Duodenal mucosa (tissue), 2 donors: ENCODE data around the gene GGT7.
"Not testable (repeated sequence)": the region's sequence is repeated elsewhere in the genome, so short reads cannot be mapped to it uniquely, and the experiment has no call there.

Experiments used
- H3K27ac ChIP-seq: one replicate; pipeline ENCODE4 v1.7.0; 2013; ENCODE audit warnings: low read depth, low read length
- H3K27me3 ChIP-seq, 2 donors: one replicate each; pipeline ENCODE4 v1.7.0; 2013; ENCODE audit warnings: low read length in 2 of 2, control low read depth in 1 of 2; ENCODE audit not compliant: insufficient read depth in 2 of 2, control insufficient read depth in 1 of 2
- H3K36me3 ChIP-seq, 2 donors: one replicate each; pipeline ENCODE4 v1.7.0; 2013; ENCODE audit warnings: low read length in 2 of 2, control low read depth in 1 of 2; ENCODE audit not compliant: insufficient read depth in 2 of 2, control insufficient read depth in 1 of 2
- H3K4me1 ChIP-seq, 2 donors: one replicate each; pipeline ENCODE4 v1.7.0; 2013; ENCODE audit warnings: low read length in 2 of 2, control low read depth in 1 of 2; ENCODE audit not compliant: insufficient read depth in 2 of 2, control insufficient read depth in 1 of 2
- H3K4me3 ChIP-seq, 2 donors: one replicate each; pipeline ENCODE4 v1.7.0; 2013; ENCODE audit warnings: low read length in 2 of 2, low read depth in 1 of 2
- H3K9ac ChIP-seq, 2 donors: one replicate each; pipeline ENCODE4 v1.7.0; 2013; ENCODE audit warnings: low read length in 2 of 2, low read depth in 1 of 2
- H3K9me3 ChIP-seq, 2 donors: one replicate each; pipeline ENCODE4 v1.7.0; 2013; ENCODE audit warnings: low read length in 2 of 2, control low read depth in 1 of 2; ENCODE audit not compliant: control insufficient read depth in 1 of 2

Gene GGT7

GRCh38 chr20:34883809-34884208 lies 11.2 kb upstream of the GGT7 start:
- H3K36me3 ChIP-seq: peaks cover 15 to 33% of the 10 kb centered on the region in 2 donors
- no peaks in the 10 kb centered on the region for H3K27me3 ChIP-seq
- H3K4me3 ChIP-seq: no peak overlapping the region
- peaks cover 3 to 5% of the 10 kb centered on the region in 2 donors for H3K4me1 ChIP-seq
- H3K27ac ChIP-seq: no peak overlapping the region
- H3K9me3 ChIP-seq: no peaks in the 10 kb centered on the region
- no peak overlapping the region for H3K9ac ChIP-seq

GRCh38 chr20:34883087-34883688 lies 10.5 kb upstream of the GGT7 start:
- Histone ChIP-seq H3K9ac (no peak overlapping the region), H3K9me3 (no peaks in the 10 kb centered on the region), H3K36me3 (peaks cover 12 to 33% of the 10 kb centered on the region in 2 donors), H3K4me1 (peaks cover 6 to 9% of the 10 kb centered on the region in 2 donors), H3K27me3 (no peaks in the 10 kb centered on the region), H3K4me3 (no peak overlapping the region), H3K27ac (no peak overlapping the region)

- no peak overlapping the region for H3K27ac ChIP-seq
- peaks cover 11 to 29% of the 10 kb centered on the region in 2 donors for H3K36me3 ChIP-seq
- no peak overlapping the region for H3K9ac ChIP-seq
- H3K4me1 ChIP-seq: peaks cover 6 to 13% of the 10 kb centered on the region in 2 donors
- no peak overlapping the region for H3K4me3 ChIP-seq
- H3K9me3 ChIP-seq: no peaks in the 10 kb centered on the region
- no peaks in the 10 kb centered on the region for H3K27me3 ChIP-seq
Measured at GRCh38 chr20:34881689-34882088, 9.0 kb upstream of the GGT7 start.

GRCh38 chr20:34880971-34881370 lies 8.3 kb upstream of the GGT7 start:
- H3K9ac ChIP-seq, H3K27me3 ChIP-seq, H3K4me3 ChIP-seq, H3K9me3 ChIP-seq, H3K27ac ChIP-seq: not testable (repeated sequence)
- H3K4me1 ChIP-seq: peaks cover 6 to 13% of the 10 kb centered on the region in 2 donors
- peaks cover 11 to 27% of the 10 kb centered on the region in 2 donors for H3K36me3 ChIP-seq

- Histone ChIP-seq H3K27ac (no peak overlapping the region), H3K9me3 (no peaks in the 10 kb centered on the region), H3K9ac (no peak overlapping the region), H3K36me3 (peaks cover 7 to 24% of the 10 kb centered on the region in 2 donors), H3K4me1 (peaks cover 12 to 19% of the 10 kb centered on the region in 2 donors), H3K4me3 (no peak overlapping the region), H3K27me3 (no peaks in the 10 kb centered on the region)
Measured at GRCh38 chr20:34880215-34880850, 7.7 kb upstream of the GGT7 start.

DNA sequence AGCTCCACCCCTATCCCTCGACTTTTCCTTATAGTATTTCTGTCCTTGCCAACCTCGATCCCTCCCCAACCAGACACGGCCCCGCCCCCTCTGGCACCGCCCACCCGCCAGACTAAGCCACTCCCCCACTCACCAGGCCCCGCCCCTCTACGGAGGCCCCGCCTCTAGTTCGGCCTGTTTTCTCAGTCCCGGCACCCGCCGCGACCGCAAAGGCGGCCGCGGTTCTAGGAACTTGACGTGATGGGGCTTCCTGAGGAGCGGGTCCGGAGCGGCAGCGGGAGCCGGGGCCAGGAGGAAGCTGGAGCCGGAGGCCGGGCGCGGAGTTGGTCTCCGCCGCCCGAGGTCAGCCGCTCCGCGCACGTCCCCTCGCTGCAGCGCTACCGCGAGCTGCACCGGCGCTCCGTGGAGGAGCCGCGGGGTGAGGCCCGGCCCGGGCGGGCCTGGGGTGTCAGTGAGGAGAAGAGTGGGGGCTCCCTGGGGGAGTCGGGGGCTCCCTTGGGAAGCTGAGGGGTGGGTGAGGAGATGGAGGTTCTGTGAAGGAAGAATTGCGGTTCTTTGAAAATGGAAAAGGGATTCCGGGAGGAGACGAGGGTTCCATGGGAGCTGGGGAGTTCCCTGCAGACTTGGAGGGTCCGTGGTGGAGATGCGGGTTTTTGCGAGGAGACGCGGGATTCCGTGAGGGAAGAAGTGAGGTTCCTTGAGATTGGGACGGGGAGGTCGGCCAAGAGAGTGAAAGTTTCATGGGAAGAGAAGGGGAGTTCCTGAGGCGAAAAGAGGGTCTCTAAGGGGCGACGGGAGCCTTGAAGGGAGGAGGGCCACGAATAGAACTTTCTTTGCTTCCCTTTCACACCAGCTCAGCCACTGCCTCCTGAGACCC lies 4.0 kb upstream of the GGT7 start, which contains the start of gene ACSS2:
Gene ACSS2, plus strand, starts transcription at position 207 of the 877 bp plus-strand sequence. Its CDS starts 34 bp downstream, at position 241.
- no peaks in the 10 kb centered on the region for H3K9me3 ChIP-seq
- H3K4me3 ChIP-seq: peak within 1 kb of the TSS; percentile 87 to 95
- peak within 1 kb of the TSS; percentile 95 for H3K9ac ChIP-seq
- no peaks in the 10 kb centered on the region for H3K27me3 ChIP-seq
- no peaks in the 10 kb centered on the region for H3K36me3 ChIP-seq
- peak within 1 kb of the TSS; percentile 91 for H3K27ac ChIP-seq
- H3K4me1 ChIP-seq: peaks cover 40 to 44% of the 10 kb centered on the region in 2 donors

DNA sequence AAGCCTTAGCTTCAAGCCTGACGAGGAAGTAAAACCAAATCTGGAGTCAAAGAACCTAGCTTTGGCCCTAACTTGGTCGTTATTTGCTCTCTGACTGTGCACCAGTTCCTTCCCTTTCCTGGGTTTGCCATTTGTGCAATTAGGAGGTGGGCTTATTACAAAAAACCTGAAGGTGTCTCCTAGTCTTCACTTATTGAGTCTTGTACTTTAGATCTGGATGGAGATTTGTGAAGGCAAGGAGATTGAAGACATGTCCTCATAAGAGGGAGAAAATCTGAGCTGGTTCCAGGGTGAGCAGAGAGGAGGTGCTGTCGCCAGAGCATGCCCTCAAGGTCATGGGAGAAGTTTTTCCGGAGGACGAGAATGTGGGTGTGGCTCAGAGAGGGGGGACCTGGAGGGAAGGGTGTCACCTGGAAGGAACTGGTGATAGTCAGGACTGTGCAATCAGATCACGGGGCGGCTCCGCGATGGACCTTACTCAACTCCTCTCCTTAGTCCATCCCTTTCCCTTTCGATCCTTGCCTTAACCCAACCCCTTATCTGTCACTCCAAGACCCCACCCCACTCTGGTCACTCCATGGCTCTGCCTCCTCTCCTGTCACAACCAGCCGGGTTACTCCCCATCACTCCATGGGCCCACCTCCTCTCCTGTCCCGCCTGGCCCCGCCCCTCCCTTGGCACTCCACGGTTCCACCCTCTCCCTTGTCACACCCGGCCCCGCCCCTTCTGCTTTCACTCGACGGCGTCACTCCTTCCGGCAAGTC lies 3.2 kb upstream of the GGT7 start:
- Histone ChIP-seq H3K9ac (peak overlapping the region; percentile 66 to 70), H3K9me3 (no peaks in the 10 kb centered on the region), H3K4me1 (peaks cover 44 to 45% of the 10 kb centered on the region in 2 donors), H3K36me3 (no peaks in the 10 kb centered on the region), H3K27ac (peak overlapping the region; percentile 91), H3K27me3 (no peaks in the 10 kb centered on the region), H3K4me3 (peak overlapping the region; percentile 40 to 53)

GRCh38 chr20:34874094-34874654 lies 1.5 kb upstream of the GGT7 start:
- Histone ChIP-seq H3K9me3 (no peaks in the 10 kb centered on the region), H3K27ac (peak overlapping the region; percentile 91), H3K36me3 (no peaks in the 10 kb centered on the region), H3K4me3 (peak overlapping the region in 1 of 2 donors; percentile 40), H3K4me1 (peaks cover 44 to 45% of the 10 kb centered on the region in 2 donors), H3K27me3 (no peaks in the 10 kb centered on the region), H3K9ac (peak overlapping the region; percentile 59 to 66)

- Histone ChIP-seq H3K27ac (no peak overlapping the region), H3K36me3 (no peaks in the 10 kb centered on the region), H3K4me3 (peak overlapping the region in 1 of 2 donors; percentile 82), H3K27me3 (no peaks in the 10 kb centered on the region), H3K9ac (peak overlapping the region in 1 of 2 donors; percentile 66), H3K9me3 (no peaks in the 10 kb centered on the region), H3K4me1 (peaks cover 44 to 45% of the 10 kb centered on the region in 2 donors)
Measured at GRCh38 chr20:34873583-34874093, 982 bp upstream of the GGT7 start.
